ENCODE data around the gene HECA.
"Not testable (repeated sequence)": the region's sequence is repeated elsewhere in the genome, so short reads cannot be mapped to it uniquely, and the experiment has no call there.

HECA gene

GRCh38 chr6:139152088-139152891, 17.4 kb downstream of the HECA start:
- Histone ChIP-seq H3K4me1 (ENCODE audit: insufficient read depth, low read length) (peaks cover 40% of the 10 kb centered on the region), H3K36me3 (ENCODE audit: insufficient read depth, low read length) (no peaks in the 10 kb centered on the region), H3K27ac (ENCODE audit: low read depth, low read length) (no peak overlapping the region), H3K4me3 (ENCODE audit: low read depth in 1 of 2, low read length in 2 of 2) (no peak overlapping the region), H3K9ac (ENCODE audit: low read length) (no peak overlapping the region), H3K9me3 (ENCODE audit: low read length) (no peaks in the 10 kb centered on the region), H3K27me3 (ENCODE audit: control insufficient read depth in 1 of 2, insufficient read depth in 2 of 2, low read length in 2 of 2) (no peaks in the 10 kb centered on the region)

DNA sequence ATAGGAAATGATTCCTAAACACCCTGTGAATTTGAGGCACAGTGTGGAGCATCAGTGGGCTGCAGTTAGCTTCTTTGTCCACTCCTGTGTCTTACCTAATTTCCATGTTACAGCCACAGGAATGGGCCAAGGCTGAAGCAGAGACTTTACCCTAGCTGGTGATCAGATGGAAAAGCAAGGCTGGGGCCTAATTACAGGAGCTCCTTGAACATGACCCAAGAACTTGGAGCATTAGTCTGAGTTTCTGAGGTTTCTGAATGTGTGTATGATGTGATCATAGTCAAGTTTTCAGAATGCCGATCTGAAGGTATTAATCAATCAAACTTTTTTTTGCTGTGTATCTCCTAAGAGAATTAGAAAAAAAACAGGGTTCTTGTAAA, 18.0 kb downstream of the HECA start:
- H3K4me3 ChIP-seq (ENCODE audit: low read depth in 1 of 2, low read length in 2 of 2) = no peak overlapping the region
- peaks cover 44% of the 10 kb centered on the region for H3K4me1 ChIP-seq (ENCODE audit: insufficient read depth, low read length)
- H3K9me3 ChIP-seq (ENCODE audit: low read length) = no peaks in the 10 kb centered on the region
- H3K9ac ChIP-seq (ENCODE audit: low read length) = no peak overlapping the region
- H3K36me3 ChIP-seq (ENCODE audit: insufficient read depth, low read length) = no peaks in the 10 kb centered on the region
- no peak overlapping the region for H3K27ac ChIP-seq (ENCODE audit: low read depth, low read length)
- no peaks in the 10 kb centered on the region for H3K27me3 ChIP-seq (ENCODE audit: control insufficient read depth in 1 of 2, insufficient read depth in 2 of 2, low read length in 2 of 2)

DNA sequence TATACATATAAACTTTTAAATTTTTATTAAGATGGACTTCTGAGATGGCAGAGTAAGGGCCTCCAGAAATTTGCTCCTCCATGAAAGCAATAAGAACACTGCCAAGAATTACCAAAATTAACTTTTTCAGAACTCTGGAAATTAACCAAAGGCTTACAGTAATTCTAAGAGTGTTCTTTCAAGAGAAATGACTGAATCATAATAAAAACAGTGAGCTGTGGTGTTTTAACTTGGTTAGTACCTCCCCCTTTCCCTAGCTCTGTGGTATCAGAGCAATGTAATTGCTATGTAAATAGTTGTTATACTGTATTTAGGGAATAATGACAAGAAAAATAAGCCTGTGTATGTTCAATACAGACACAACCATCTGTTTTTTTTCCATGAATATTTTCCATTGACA, 19.0 kb downstream of the HECA start:
- Histone ChIP-seq H3K27ac (ENCODE audit: low read depth, low read length) (no peak overlapping the region), H3K4me1 (ENCODE audit: insufficient read depth, low read length) (peaks cover 41% of the 10 kb centered on the region), H3K9ac (ENCODE audit: low read length) (no peak overlapping the region)

DNA sequence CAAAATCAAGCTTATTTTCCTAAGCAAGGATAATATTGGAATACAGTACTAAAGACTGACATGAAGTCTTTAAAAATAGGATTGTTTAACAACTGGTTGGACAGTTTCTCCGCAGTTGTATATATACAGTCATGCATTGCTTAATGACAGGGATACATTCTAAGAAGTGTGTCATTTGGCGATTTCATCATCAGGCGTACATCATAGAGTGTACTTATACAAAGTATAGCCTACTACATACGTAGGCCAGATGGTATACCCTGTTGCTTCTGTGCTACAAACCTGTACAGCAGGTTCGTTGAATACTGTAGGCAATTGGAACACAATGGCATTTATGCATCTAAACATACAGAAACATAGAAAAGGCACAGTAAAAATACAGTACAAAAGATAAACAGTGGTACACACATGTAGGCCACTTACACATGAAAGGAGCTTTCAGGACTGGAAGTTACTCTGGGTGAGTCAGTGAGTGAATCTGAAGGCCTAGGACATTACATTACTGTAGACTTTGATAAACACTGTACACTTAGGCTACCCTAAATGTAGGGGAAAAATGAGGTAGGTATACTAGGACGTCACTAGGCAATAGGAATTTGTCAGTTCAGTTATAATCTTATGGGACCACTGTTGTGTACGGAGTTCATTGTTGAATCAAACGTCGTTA, 20.1 kb downstream of the HECA start:
- no peaks in the 10 kb centered on the region for H3K9me3 ChIP-seq (ENCODE audit: low read length)
- H3K27me3 ChIP-seq (ENCODE audit: control insufficient read depth in 1 of 2, insufficient read depth in 2 of 2, low read length in 2 of 2) = no peaks in the 10 kb centered on the region
- H3K4me1 ChIP-seq (ENCODE audit: insufficient read depth, low read length) = peaks cover 37% of the 10 kb centered on the region
- H3K9ac ChIP-seq (ENCODE audit: low read length) = no peak overlapping the region
- H3K4me3 ChIP-seq (ENCODE audit: low read depth in 1 of 2, low read length in 2 of 2) = no peak overlapping the region
- no peak overlapping the region for H3K27ac ChIP-seq (ENCODE audit: low read depth, low read length)
- no peaks in the 10 kb centered on the region for H3K36me3 ChIP-seq (ENCODE audit: insufficient read depth, low read length)

More for the DNA sequence above, 19.0 kb downstream of the HECA start:
- H3K27me3 ChIP-seq (ENCODE audit: control insufficient read depth in 1 of 2, insufficient read depth in 2 of 2, low read length in 2 of 2) = no peaks in the 10 kb centered on the region
- H3K4me3 ChIP-seq (ENCODE audit: low read depth in 1 of 2, low read length in 2 of 2) = no peak overlapping the region
- no peaks in the 10 kb centered on the region for H3K36me3 ChIP-seq (ENCODE audit: insufficient read depth, low read length)
- H3K9me3 ChIP-seq (ENCODE audit: low read length) = no peaks in the 10 kb centered on the region

GRCh38 chr6:139156102-139156501, 21.2 kb downstream of the HECA start:
- H3K36me3 ChIP-seq (ENCODE audit: insufficient read depth, low read length) = no peaks in the 10 kb centered on the region
- no peaks in the 10 kb centered on the region for H3K9me3 ChIP-seq (ENCODE audit: low read length)
- no peak overlapping the region for H3K4me3 ChIP-seq (ENCODE audit: low read depth in 1 of 2, low read length in 2 of 2)
- no peak overlapping the region for H3K27ac ChIP-seq (ENCODE audit: low read depth, low read length)
- H3K4me1 ChIP-seq (ENCODE audit: insufficient read depth, low read length) = peaks cover 42% of the 10 kb centered on the region
- no peak overlapping the region for H3K9ac ChIP-seq (ENCODE audit: low read length)
- H3K27me3 ChIP-seq (ENCODE audit: control insufficient read depth in 1 of 2, insufficient read depth in 2 of 2, low read length in 2 of 2) = no peaks in the 10 kb centered on the region

DNA sequence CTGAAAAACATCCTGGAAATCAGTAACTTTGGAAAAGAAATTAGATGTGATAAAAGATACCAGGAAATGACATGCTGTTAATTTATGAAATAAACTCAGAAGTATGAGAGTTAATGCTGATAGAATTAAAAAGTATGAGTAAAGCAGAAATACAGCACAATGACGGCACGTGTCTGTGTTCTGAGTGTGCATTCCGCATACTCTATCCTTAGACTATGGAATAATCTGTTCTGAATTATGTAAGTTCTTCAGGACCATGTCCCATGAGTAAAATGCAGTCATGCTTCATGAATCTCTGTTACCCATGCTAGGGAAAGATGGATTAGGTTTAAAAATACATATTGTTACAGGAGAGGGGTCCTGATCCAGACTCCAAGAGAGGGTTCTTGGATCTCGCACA, 21.7 kb downstream of the HECA start:
- no peaks in the 10 kb centered on the region for H3K36me3 ChIP-seq (ENCODE audit: insufficient read depth, low read length)
- no peaks in the 10 kb centered on the region for H3K27me3 ChIP-seq (ENCODE audit: control insufficient read depth in 1 of 2, insufficient read depth in 2 of 2, low read length in 2 of 2)
- H3K4me1 ChIP-seq (ENCODE audit: insufficient read depth, low read length) = peaks cover 45% of the 10 kb centered on the region
- H3K9ac ChIP-seq (ENCODE audit: low read length) = no peak overlapping the region
- H3K9me3 ChIP-seq (ENCODE audit: low read length) = no peaks in the 10 kb centered on the region
- no peak overlapping the region for H3K27ac ChIP-seq (ENCODE audit: low read depth, low read length)
- H3K4me3 ChIP-seq (ENCODE audit: low read depth in 1 of 2, low read length in 2 of 2) = no peak overlapping the region

DNA sequence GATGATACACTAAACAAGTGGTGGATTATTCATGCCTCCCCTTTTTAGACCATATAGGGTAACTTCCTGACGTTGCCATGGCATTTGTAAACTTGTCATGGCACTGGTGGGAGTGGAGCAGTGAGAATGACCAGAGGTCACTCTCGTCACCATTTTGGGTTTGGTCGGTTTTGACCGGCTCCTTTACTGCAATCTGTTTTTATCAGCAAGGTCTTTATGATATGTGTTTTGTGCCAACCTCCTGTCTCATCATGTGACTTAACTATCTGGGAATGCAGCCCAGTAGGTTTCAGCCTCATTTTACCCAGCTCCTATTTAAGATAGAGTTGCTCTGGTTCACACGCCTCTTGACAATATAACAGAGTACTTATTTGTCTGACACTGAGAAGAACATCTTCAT, 22.2 kb downstream of the HECA start:
- peaks cover 46% of the 10 kb centered on the region for H3K4me1 ChIP-seq (ENCODE audit: insufficient read depth, low read length)
- not testable (repeated sequence) for H3K27ac ChIP-seq (ENCODE audit: low read depth, low read length); H3K9ac ChIP-seq (ENCODE audit: low read length); H3K9me3 ChIP-seq (ENCODE audit: low read length); H3K27me3 ChIP-seq (ENCODE audit: control insufficient read depth in 1 of 2, insufficient read depth in 2 of 2, low read length in 2 of 2); H3K4me3 ChIP-seq (ENCODE audit: low read depth in 1 of 2, low read length in 2 of 2); H3K36me3 ChIP-seq (ENCODE audit: insufficient read depth, low read length)

- H3K27me3 ChIP-seq (ENCODE audit: control insufficient read depth in 1 of 2, insufficient read depth in 2 of 2, low read length in 2 of 2) = no peaks in the 10 kb centered on the region
- H3K36me3 ChIP-seq (ENCODE audit: insufficient read depth, low read length) = no peaks in the 10 kb centered on the region
- H3K9ac ChIP-seq (ENCODE audit: low read length) = no peak overlapping the region
- no peaks in the 10 kb centered on the region for H3K9me3 ChIP-seq (ENCODE audit: low read length)
- no peak overlapping the region for H3K27ac ChIP-seq (ENCODE audit: low read depth, low read length)
- no peak overlapping the region for H3K4me3 ChIP-seq (ENCODE audit: low read depth in 1 of 2, low read length in 2 of 2)
- H3K4me1 ChIP-seq (ENCODE audit: insufficient read depth, low read length) = peaks cover 46% of the 10 kb centered on the region
These were observed 24.1 kb downstream of the HECA start for GRCh38 chr6:139159016-139159415.

- Histone ChIP-seq H3K9me3 (ENCODE audit: low read length) (no peaks in the 10 kb centered on the region), H3K4me3 (ENCODE audit: low read depth in 1 of 2, low read length in 2 of 2) (no peak overlapping the region), H3K27me3 (ENCODE audit: control insufficient read depth in 1 of 2, insufficient read depth in 2 of 2, low read length in 2 of 2) (no peaks in the 10 kb centered on the region), H3K27ac (ENCODE audit: low read depth, low read length) (no peak overlapping the region), H3K4me1 (ENCODE audit: insufficient read depth, low read length) (peaks cover 39% of the 10 kb centered on the region), H3K9ac (ENCODE audit: low read length) (no peak overlapping the region), H3K36me3 (ENCODE audit: insufficient read depth, low read length) (peaks cover under 1% of the 10 kb centered on the region)
These were observed 26.3 kb downstream of the HECA start for GRCh38 chr6:139161169-139161568.

DNA sequence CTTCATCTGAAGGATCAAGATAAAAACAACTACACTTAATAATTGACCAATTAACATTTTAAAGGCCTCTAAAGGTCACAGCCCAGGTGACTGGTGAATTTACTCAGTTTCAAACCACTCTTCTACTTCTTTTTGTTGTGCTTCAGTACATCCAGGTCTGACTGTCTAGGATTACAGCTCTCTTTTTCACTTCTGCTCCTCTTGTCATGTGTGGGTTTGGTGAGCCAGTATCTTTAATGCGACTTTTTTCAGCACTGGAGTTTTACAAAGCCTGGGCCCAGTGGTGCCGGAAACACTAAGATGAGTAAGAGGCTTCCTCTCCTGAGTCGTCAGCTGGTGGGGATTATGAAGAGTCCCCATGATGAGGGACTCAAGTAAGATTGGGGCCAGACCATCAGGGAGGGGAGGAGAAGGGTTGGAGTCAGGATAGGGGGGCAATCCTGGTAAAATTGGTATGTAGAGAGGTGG, 27.0 kb downstream of the HECA start:
- Histone ChIP-seq H3K36me3 (ENCODE audit: insufficient read depth, low read length) (peaks cover 8% of the 10 kb centered on the region), H3K27me3 (ENCODE audit: control insufficient read depth in 1 of 2, insufficient read depth in 2 of 2, low read length in 2 of 2) (no peaks in the 10 kb centered on the region), H3K9me3 (ENCODE audit: low read length) (no peaks in the 10 kb centered on the region), H3K27ac (ENCODE audit: low read depth, low read length) (no peak overlapping the region), H3K4me1 (ENCODE audit: insufficient read depth, low read length) (peaks cover 35% of the 10 kb centered on the region), H3K4me3 (ENCODE audit: low read depth in 1 of 2, low read length in 2 of 2) (no peak overlapping the region), H3K9ac (ENCODE audit: low read length) (no peak overlapping the region)

- Histone ChIP-seq H3K9ac (ENCODE audit: low read length) (no peak overlapping the region), H3K27me3 (ENCODE audit: control insufficient read depth in 1 of 2, insufficient read depth in 2 of 2, low read length in 2 of 2) (no peaks in the 10 kb centered on the region), H3K9me3 (ENCODE audit: low read length) (no peaks in the 10 kb centered on the region), H3K27ac (ENCODE audit: low read depth, low read length) (no peak overlapping the region), H3K36me3 (ENCODE audit: insufficient read depth, low read length) (peaks cover 15% of the 10 kb centered on the region), H3K4me1 (ENCODE audit: insufficient read depth, low read length) (peaks cover 32% of the 10 kb centered on the region), H3K4me3 (ENCODE audit: low read depth in 1 of 2, low read length in 2 of 2) (no peak overlapping the region)
These were observed 29.1 kb downstream of the HECA start for GRCh38 chr6:139164001-139164400.

GRCh38 chr6:139165324-139165723, 30.4 kb downstream of the HECA start:
- no peak overlapping the region for H3K9ac ChIP-seq (ENCODE audit: low read length)
- no peaks in the 10 kb centered on the region for H3K9me3 ChIP-seq (ENCODE audit: low read length)
- H3K4me3 ChIP-seq (ENCODE audit: low read depth in 1 of 2, low read length in 2 of 2) = no peak overlapping the region
- H3K27ac ChIP-seq (ENCODE audit: low read depth, low read length) = no peak overlapping the region
- no peaks in the 10 kb centered on the region for H3K27me3 ChIP-seq (ENCODE audit: control insufficient read depth in 1 of 2, insufficient read depth in 2 of 2, low read length in 2 of 2)
- H3K36me3 ChIP-seq (ENCODE audit: insufficient read depth, low read length) = peaks cover 15% of the 10 kb centered on the region
- H3K4me1 ChIP-seq (ENCODE audit: insufficient read depth, low read length) = peaks cover 25% of the 10 kb centered on the region

Data from muscle layer of colon (tissue), 2 donors.